SH-SY5Y (cell line): ENCODE results near the gene PALM.

Experiments used
- GATA2 ChIP-seq: IDR thresholded peaks from 2 replicates; pipeline ENCODE4 v1.6.1; 2011; ENCODE audit warnings: mild to moderate bottlenecking, low read depth, low read length
- GATA3 ChIP-seq: IDR thresholded peaks from 2 replicates; pipeline ENCODE4 v1.6.1; 2011; ENCODE audit warnings: low read depth, mild to moderate bottlenecking, low read length, moderate library complexity

DNA sequence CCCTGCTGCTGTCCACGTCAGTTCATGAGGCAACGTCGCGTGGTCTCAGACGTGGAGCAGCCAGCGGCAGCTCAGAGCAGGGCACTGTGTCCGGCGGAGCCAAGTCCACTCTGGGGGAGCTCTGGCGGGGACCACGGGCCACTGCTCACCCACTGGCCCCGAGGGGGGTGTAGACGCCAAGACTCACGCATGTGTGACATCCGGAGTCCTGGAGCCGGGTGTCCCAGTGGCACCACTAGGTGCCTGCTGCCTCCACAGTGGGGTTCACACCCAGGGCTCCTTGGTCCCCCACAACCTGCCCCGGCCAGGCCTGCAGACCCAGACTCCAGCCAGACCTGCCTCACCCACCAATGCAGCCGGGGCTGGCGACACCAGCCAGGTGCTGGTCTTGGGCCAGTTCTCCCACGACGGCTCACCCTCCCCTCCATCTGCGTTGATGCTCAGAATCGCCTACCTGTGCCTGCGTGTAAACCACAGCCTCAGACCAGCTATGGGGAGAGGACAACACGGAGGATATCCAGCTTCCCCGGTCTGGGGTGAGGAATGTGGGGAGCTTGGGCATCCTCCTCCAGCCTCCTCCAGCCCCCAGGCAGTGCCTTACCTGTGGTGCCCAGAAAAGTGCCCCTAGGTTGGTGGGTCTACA is 25.9 kb upstream of the PALM start:
- TF ChIP-seq GATA3: no peak
- no peak for TF ChIP-seq GATA2
